Kidney (tissue), 11 donors: ENCODE results near the gene C4A. TPM values are rescaled to one million over a fixed set of nuclear protein-coding genes. Genes with fewer than 3 reads are reported as not detected.
"Not testable (repeated sequence)": the region's sequence is repeated elsewhere in the genome, so short reads cannot be mapped to it uniquely, and the experiment has no call there.

Source experiments
- DNase-seq, 5 donors: peaks; one replicate each; pipeline ENCODE4 v3.0.0-alpha.2; 2013 to 2020
- FAIRE-seq: peaks from 2 replicates; lab custom pipeline; 2012; peaks lifted over from hg19 to GRCh38; lab: Jason Lieb, UNC
- H3K27ac ChIP-seq, 2 donors: one replicate each; pipeline ENCODE4 v1.7.0; 2013; ENCODE audit warnings: low read depth in 2 of 2, low read length in 2 of 2, inconsistent platforms in 1 of 2
- H3K27me3 ChIP-seq: one replicate; pipeline ENCODE4 v1.7.1; 2013; ENCODE audit warnings: low read length, inconsistent platforms; ENCODE audit not compliant: control insufficient read depth, insufficient read depth
- H3K36me3 ChIP-seq, 3 donors: one replicate each; pipeline versions ENCODE4 v1.7.0 to v1.7.1; 2013; ENCODE audit warnings: low read length in 3 of 3, control low read depth in 1 of 3, inconsistent platforms in 1 of 3; ENCODE audit not compliant: insufficient read depth in 3 of 3, control insufficient read depth in 2 of 3
- H3K4me1 ChIP-seq, 3 donors: one replicate each; pipeline versions ENCODE4 v1.7.0 to v1.7.1; 2013; ENCODE audit warnings: low read length in 3 of 3, inconsistent platforms in 1 of 3, low read depth in 1 of 3; ENCODE audit not compliant: control insufficient read depth in 2 of 3, insufficient read depth in 2 of 3
- H3K4me3 ChIP-seq, 3 donors: one replicate each; pipeline versions ENCODE4 v1.7.0 to v1.8.1; 2013; ENCODE audit warnings: low read length in 3 of 3, control low read depth in 1 of 3, inconsistent platforms in 1 of 3
- H3K9ac ChIP-seq, 3 donors: one replicate each; pipeline versions ENCODE4 v1.7.0 to v1.7.1; 2013; ENCODE audit warnings: low read length in 3 of 3, control low read depth in 1 of 3, inconsistent platforms in 1 of 3
- H3K9me3 ChIP-seq, 3 donors: one replicate each; pipeline versions ENCODE4 v1.7.0 to v1.7.1; 2013; ENCODE audit warnings: low read length in 3 of 3, control low read depth in 1 of 3, inconsistent platforms in 1 of 3; ENCODE audit not compliant: control insufficient read depth in 2 of 3, insufficient read depth in 1 of 3
- intact Hi-C: fragments of 100-400 bp; cut with DNase I; formaldehyde crosslinking; loops from one replicate; pipeline ENCODE4 v1.11.1; 2022
- polyA plus RNA-seq: library from polyadenylated mRNA; stranded (reverse); fragments of 350-450 nt; fragmentation: Illumina TruSeq; extraction: RNeasy Lipid Tissue Mini Kit (QIAGEN cat#74804); gene quantifications from one replicate; pipeline ENCODE4 v1.2.3, GENCODE V29; 2014; ENCODE audit warnings: low read depth, low replicate concordance; ENCODE audit not compliant: insufficient read depth
- total RNA-seq: library from RNA; stranded (reverse); fragmentation: NEBNext Ultra II Directional; extraction: Animal tissue kit (Norgen Biotek cat#: 25700); gene quantifications from one replicate; pipeline ENCODE4 v1.2.1, GENCODE V29; 2021
- donor health status: control.
- donor health status: control.
- donor health status: DM: yes; HTN: yes; CAD: no.
- donor health status: Normal renal cell carcinoma (clear cell type).

Gene C4A
- total and polyA plus RNA-seq, 2 donors from 2014 or later: 250 to 521 TPM

GRCh38 chr6:32002546-32003268 is 20.9 kb downstream of the C4A start:
- intact Hi-C loops, DNase-seq, FAIRE-seq: not testable (repeated sequence)

GRCh38 chr6:32003301-32003700 is 21.4 kb downstream of the C4A start:
- intact Hi-C loops, H3K36me3 ChIP-seq, DNase-seq, H3K27ac ChIP-seq, H3K9me3 ChIP-seq, H3K4me1 ChIP-seq, H3K27me3 ChIP-seq, H3K4me3 ChIP-seq, FAIRE-seq, H3K9ac ChIP-seq: not testable (repeated sequence)

More at GRCh38 chr6:32002546-32003268, 20.9 kb downstream of the C4A start:
- H3K4me1 ChIP-seq, H3K27ac ChIP-seq, H3K27me3 ChIP-seq, H3K4me3 ChIP-seq, H3K9ac ChIP-seq, H3K9me3 ChIP-seq, H3K36me3 ChIP-seq: not testable (repeated sequence)

GRCh38 chr6:32004393-32004792 is 22.5 kb downstream of the C4A start:
- intact Hi-C loops, DNase-seq, FAIRE-seq, H3K4me1 ChIP-seq, H3K9me3 ChIP-seq, H3K4me3 ChIP-seq, H3K36me3 ChIP-seq, H3K9ac ChIP-seq, H3K27me3 ChIP-seq, H3K27ac ChIP-seq: not testable (repeated sequence)

GRCh38 chr6:32004864-32005537 is 23.1 kb downstream of the C4A start:
- DNase-seq, H3K4me3 ChIP-seq, H3K27ac ChIP-seq, intact Hi-C loops, FAIRE-seq, H3K27me3 ChIP-seq, H3K9ac ChIP-seq, H3K4me1 ChIP-seq, H3K9me3 ChIP-seq, H3K36me3 ChIP-seq: not testable (repeated sequence)

GRCh38 chr6:32005538-32005880 is 23.7 kb downstream of the C4A start:
- DNase-seq, H3K9me3 ChIP-seq, intact Hi-C loops, H3K9ac ChIP-seq, H3K27ac ChIP-seq, H3K36me3 ChIP-seq, H3K4me3 ChIP-seq, FAIRE-seq, H3K27me3 ChIP-seq, H3K4me1 ChIP-seq: not testable (repeated sequence)

- H3K9me3 ChIP-seq, FAIRE-seq, H3K27ac ChIP-seq, DNase-seq, intact Hi-C loops, H3K4me1 ChIP-seq, H3K9ac ChIP-seq, H3K36me3 ChIP-seq, H3K4me3 ChIP-seq, H3K27me3 ChIP-seq: not testable (repeated sequence)
Observed at GRCh38 chr6:32005991-32006529, 24.2 kb downstream of the C4A start.

GRCh38 chr6:32007086-32007485 is 25.2 kb downstream of the C4A start:
- DNase-seq, H3K4me3 ChIP-seq, H3K9ac ChIP-seq, H3K36me3 ChIP-seq, H3K27ac ChIP-seq, FAIRE-seq, intact Hi-C loops, H3K27me3 ChIP-seq, H3K9me3 ChIP-seq, H3K4me1 ChIP-seq: not testable (repeated sequence)

GRCh38 chr6:32008037-32008436 is 26.2 kb downstream of the C4A start:
- FAIRE-seq, H3K9me3 ChIP-seq, intact Hi-C loops, H3K4me1 ChIP-seq, H3K9ac ChIP-seq, H3K36me3 ChIP-seq, H3K27ac ChIP-seq, DNase-seq, H3K4me3 ChIP-seq, H3K27me3 ChIP-seq: not testable (repeated sequence)
